ENCODE data around the gene MRPL33.

Gene MRPL33

GRCh38 chr2:27808984-27809383 lies 37.5 kb downstream of the MRPL33 start:
- TF ChIP-seq CTCF (conservative IDR thresholded peaks at IDR 0.05; ENCODE audit: low read depth, low read length), result no peak
- no peak for DNase-seq (ENCODE audit: low read depth)
- H3K4me3 ChIP-seq (ENCODE audit: low read depth, low read length), result no peak overlapping the region

- H3K4me3 ChIP-seq (ENCODE audit: low read depth, low read length), result no peak overlapping the region
- TF ChIP-seq CTCF (conservative IDR thresholded peaks at IDR 0.05; ENCODE audit: low read depth, low read length), result no peak
- DNase-seq (ENCODE audit: low read depth), result peak; percentile 63
Observed at GRCh38 chr2:27809761-27810241, 38.3 kb downstream of the MRPL33 start.

GRCh38 chr2:27810455-27810854 lies 38.9 kb downstream of the MRPL33 start:
- H3K4me3 ChIP-seq (ENCODE audit: low read depth, low read length), result no peak overlapping the region
- TF ChIP-seq CTCF (conservative IDR thresholded peaks at IDR 0.05; ENCODE audit: low read depth, low read length), result no peak
- no peak for DNase-seq (ENCODE audit: low read depth)

GRCh38 chr2:27811768-27812167 lies 40.2 kb downstream of the MRPL33 start:
- DNase-seq (ENCODE audit: low read depth), result peak; percentile 26
- H3K4me3 ChIP-seq (ENCODE audit: low read depth, low read length), result no peak overlapping the region
- TF ChIP-seq CTCF (conservative IDR thresholded peaks at IDR 0.05; ENCODE audit: low read depth, low read length), result no peak

GRCh38 chr2:27814758-27815157 lies 43.2 kb downstream of the MRPL33 start:
- DNase-seq (ENCODE audit: low read depth), result no peak
- TF ChIP-seq CTCF (conservative IDR thresholded peaks at IDR 0.05; ENCODE audit: low read depth, low read length), result no peak
- no peak overlapping the region for H3K4me3 ChIP-seq (ENCODE audit: low read depth, low read length)

GRCh38 chr2:27815860-27816438 lies 44.4 kb downstream of the MRPL33 start:
- TF ChIP-seq CTCF (conservative IDR thresholded peaks at IDR 0.05; ENCODE audit: low read depth, low read length), result no peak
- DNase-seq (ENCODE audit: low read depth), result no peak
- no peak overlapping the region for H3K4me3 ChIP-seq (ENCODE audit: low read depth, low read length)

GRCh38 chr2:27822049-27822448 lies 50.5 kb downstream of the MRPL33 start:
- DNase-seq (ENCODE audit: low read depth), result no peak
- no peak for TF ChIP-seq CTCF (conservative IDR thresholded peaks at IDR 0.05; ENCODE audit: low read depth, low read length)

More at GRCh38 chr2:27822049-27822448, 50.5 kb downstream of the MRPL33 start:
- no peak overlapping the region for H3K4me3 ChIP-seq (ENCODE audit: low read depth, low read length)

All from choroid plexus epithelial cell (primary cell).